ENCODE results near the gene TRIM64.
"Not testable (repeated sequence)": the region's sequence is repeated elsewhere in the genome, so short reads cannot be mapped to it uniquely, and the experiment has no call there.

Gene TRIM64, protein sequence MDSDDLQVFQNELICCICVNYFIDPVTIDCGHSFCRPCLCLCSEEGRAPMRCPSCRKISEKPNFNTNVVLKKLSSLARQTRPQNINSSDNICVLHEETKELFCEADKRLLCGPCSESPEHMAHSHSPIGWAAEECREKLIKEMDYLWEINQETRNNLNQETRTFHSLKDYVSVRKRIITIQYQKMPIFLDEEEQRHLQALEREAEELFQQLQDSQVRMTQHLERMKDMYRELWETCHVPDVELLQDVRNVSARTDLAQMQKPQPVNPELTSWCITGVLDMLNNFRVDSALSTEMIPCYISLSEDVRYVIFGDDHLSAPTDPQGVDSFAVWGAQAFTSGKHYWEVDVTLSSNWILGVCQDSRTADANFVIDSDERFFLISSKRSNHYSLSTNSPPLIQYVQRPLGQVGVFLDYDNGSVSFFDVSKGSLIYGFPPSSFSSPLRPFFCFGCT

DNA sequence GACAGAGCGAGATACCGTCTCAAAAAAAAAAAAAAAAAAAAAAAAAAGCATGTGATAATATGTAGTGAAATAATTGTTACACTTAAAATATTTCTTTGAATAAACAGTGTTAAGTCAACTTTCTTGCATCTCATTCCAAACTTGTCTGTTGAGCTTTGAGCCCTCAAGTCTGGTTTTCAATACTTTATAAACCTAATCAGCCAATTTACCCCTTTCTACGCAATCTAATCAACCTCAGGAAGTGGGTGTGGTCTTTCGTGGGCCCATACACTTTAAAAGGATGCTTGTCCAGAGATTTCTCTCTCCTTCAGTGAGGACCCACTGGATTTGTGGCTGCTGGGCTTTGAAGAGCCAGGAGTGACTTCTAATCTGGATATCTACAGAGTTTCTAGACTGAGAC is at the start of gene TRIM64:
Gene TRIM64 (plus strand): TSS at position 301 of the 400 bp plus-strand sequence. CDS start 2,467 bp downstream, outside the sequence.
- not testable (repeated sequence) for DNase-seq (ENCODE audit: extremely low read depth in 1 of 2, low read depth in 1 of 2)

DNA sequence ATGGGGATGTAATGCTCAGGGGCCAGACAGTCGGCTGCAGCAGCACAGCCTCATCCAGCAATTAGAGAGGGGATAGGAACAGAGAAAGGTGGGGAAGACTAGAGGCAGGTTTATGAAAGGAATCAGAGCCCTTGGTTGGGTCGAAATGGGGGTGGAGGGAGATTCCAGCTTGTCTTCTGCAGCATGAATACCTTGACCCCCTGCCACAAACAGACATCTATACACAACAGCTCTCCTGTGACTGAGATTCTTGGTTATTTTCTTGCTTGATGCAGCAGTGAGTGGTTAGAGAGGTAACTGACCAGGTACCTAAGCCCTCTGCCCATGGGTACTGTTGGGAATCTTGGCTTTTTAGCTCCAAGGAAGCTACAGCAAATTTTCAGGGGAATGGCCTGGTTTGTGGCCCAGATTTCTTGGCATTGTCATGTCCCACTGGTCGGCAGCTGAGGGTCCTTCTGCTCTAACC is 43.6 kb upstream of the TRIM64 start, which contains the start of gene TRIM49D1:
Gene TRIM49D1 (minus strand): TSS at position 51 of the 466 bp plus-strand sequence. CDS start 4,535 bp downstream, outside the sequence.
- no peak for DNase-seq (ENCODE audit: extremely low read depth in 1 of 2, low read depth in 1 of 2)

DNA sequence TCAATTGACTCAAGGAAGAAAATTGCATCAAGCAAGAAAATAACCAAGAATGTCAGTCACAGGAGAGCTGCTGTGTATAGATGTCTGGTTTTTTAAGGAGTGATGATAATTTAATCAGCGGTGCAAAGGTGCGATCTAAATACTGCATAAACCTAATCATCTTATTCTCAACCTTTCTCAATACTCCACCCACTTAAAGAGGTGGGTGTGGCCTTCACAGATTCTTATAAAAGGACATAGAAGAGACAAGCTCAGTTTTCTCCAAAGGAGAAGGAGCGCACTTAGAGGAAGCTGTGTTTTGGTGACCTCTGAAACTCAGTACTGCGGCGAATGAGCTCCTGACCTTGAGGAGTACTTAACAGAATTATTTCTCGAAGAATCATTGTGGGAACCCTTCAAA is 42.1 kb upstream of the TRIM64 start, which contains the start of gene TRIM49D2:
Gene TRIM49D2 (plus strand): TSS at position 301 of the 400 bp plus-strand sequence. CDS start 2,698 bp downstream, outside the sequence.
- DNase-seq (ENCODE audit: extremely low read depth in 1 of 2, low read depth in 1 of 2) = not testable (repeated sequence)

DNA sequence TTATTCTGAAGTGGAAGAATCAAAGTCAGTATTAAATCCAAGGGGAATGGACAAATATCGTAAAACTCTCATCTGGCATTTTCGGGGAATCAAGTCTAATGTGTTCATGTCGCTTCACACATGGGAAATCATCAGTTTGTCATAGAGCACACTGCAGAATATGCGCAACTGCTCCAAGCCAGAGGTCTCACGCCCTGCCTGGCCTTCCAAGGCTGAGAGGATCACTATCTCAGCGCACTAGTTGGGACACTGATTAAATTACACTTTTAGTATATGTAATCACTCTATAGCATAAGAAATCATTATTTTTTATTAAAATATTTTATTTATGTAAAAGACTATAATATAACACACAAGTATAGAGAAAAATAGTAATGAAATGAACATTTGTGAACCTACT is 5.0 kb upstream of the TRIM64 start:
- DNase-seq (ENCODE audit: extremely low read depth in 1 of 2, low read depth in 1 of 2) = not testable (repeated sequence)

Measured in stimulated activated CD8-positive, alpha-beta memory T cell treated with anti-CD3 and anti-CD28 coated beads, Interleukin-7, amount 100 ng/mL, for 48 hours (primary cell).